ENCODE results near the gene SH2D7.

The SH2D7 gene

DNA sequence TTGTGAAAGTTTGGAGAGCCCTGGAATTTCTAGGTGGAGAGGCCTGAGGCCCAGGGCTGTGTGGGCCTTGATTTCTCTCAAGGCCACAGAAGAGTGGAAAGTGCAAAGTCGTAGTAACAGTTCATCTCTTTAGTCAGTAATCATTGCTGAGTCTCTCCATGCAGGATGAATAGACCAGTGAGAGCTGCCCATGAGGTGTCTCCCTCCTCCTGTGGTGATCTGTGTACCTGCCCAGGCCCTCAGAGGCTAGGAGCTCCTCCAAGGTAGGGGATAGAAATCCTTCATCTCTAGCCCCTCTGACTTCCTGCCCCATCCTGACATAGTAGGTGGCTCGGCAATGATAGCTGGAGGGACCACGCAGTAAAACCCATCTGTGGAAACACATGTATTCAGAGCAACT is 50.0 kb downstream of the SH2D7 start:
- ChIA-PET POLR2A (no interaction called here), CTCF (interaction anchor here (1.9 kb wide), 1 partner anchor 11 kb away, joined by 9 read pairs; the partner anchor contains the start of gene CIB2)
- TF ChIP-seq, protein P1, sequence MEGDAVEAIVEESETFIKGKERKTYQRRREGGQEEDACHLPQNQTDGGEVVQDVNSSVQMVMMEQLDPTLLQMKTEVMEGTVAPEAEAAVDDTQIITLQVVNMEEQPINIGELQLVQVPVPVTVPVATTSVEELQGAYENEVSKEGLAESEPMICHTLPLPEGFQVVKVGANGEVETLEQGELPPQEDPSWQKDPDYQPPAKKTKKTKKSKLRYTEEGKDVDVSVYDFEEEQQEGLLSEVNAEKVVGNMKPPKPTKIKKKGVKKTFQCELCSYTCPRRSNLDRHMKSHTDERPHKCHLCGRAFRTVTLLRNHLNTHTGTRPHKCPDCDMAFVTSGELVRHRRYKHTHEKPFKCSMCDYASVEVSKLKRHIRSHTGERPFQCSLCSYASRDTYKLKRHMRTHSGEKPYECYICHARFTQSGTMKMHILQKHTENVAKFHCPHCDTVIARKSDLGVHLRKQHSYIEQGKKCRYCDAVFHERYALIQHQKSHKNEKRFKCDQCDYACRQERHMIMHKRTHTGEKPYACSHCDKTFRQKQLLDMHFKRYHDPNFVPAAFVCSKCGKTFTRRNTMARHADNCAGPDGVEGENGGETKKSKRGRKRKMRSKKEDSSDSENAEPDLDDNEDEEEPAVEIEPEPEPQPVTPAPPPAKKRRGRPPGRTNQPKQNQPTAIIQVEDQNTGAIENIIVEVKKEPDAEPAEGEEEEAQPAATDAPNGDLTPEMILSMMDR (IDR thresholded peaks at IDR 0.05; ENCODE audit: insufficient read depth, low read length, missing control alignments), result no peak
- H3K4me3 ChIP-seq (ENCODE audit: low read depth, low read length), result no peak overlapping the region
- DNase-seq (ENCODE audit: low read depth, low spot score), result no peak

DNA sequence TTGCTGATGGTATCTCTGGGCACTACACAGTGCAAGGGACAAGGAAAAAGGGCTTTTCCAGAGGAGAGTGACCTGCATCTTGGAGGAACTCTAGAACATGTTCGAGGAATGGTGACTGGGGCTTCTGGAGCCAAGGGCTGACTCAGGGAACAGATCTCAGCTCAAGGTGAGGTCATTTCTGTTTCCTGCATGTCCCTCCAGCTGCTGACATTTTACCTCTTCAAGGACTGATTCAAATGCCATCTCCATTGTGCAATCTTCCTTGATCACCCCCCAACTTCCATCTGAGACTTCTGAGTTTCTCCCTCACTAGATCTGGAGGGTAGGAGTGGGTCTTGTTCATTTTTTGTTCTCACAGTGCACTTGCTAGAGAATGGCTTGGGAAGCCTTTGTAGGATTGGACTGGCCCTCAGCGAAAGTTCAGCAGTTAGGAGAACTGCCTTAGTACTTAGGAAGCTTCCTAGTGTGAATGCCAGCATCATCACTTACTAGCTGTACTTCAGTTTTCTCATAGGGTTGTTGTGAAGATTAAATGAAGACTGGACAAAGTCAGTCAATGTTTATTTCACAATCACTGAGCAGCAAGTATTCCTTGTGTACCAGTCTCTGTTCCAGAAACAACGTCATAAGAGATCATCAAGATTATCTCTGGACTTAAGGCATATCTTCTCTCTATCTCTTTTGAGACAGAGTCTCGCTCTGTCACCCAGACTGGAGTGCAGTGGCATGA is 54.2 kb downstream of the SH2D7 start:
- DNase-seq (ENCODE audit: low read depth, low spot score), result no peak
- TF ChIP-seq, protein P1 (IDR thresholded peaks at IDR 0.05; ENCODE audit: insufficient read depth, low read length, missing control alignments), result no peak
- ChIA-PET POLR2A (no interaction called here), CTCF (interaction anchor here (1.9 kb wide), 1 partner anchor 15 kb away, joined by 7 read pairs; the partner anchor contains the start of gene CIB2)
- H3K4me3 ChIP-seq (ENCODE audit: low read depth, low read length), result no peak overlapping the region

DNA sequence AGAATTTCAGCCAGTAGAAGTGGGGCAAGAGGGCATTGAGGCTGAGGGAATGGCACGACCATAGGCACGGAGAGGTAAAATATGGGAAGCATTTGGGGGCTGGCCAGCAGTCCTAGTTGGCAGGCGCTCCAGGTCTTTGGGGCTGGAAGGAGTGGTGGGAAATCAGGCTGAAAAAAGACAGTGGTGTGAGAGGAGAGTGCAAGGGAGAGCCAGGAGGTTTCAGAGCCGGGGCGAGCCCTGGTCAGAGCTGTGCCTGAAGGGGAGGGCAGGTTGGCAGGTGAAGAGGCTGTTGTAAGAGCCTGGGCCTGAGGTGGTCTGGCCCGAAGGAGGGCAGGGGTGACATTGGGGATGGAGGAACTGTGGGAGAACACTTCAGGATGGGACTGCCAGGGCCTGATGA is 55.2 kb downstream of the SH2D7 start:
- ChIA-PET POLR2A (no interaction called here), CTCF (interaction anchor here (1.2 to 1.9 kb wide), 3 partner anchors 12 to 181 kb away, joined by 4 to 7 read pairs (median 4); partner anchors contain the start of gene CIB2)
- DNase-seq (ENCODE audit: low read depth, low spot score), result no peak
- TF ChIP-seq, protein P1 (IDR thresholded peaks at IDR 0.05; ENCODE audit: insufficient read depth, low read length, missing control alignments), result no peak
- H3K4me3 ChIP-seq (ENCODE audit: low read depth, low read length), result no peak overlapping the region

DNA sequence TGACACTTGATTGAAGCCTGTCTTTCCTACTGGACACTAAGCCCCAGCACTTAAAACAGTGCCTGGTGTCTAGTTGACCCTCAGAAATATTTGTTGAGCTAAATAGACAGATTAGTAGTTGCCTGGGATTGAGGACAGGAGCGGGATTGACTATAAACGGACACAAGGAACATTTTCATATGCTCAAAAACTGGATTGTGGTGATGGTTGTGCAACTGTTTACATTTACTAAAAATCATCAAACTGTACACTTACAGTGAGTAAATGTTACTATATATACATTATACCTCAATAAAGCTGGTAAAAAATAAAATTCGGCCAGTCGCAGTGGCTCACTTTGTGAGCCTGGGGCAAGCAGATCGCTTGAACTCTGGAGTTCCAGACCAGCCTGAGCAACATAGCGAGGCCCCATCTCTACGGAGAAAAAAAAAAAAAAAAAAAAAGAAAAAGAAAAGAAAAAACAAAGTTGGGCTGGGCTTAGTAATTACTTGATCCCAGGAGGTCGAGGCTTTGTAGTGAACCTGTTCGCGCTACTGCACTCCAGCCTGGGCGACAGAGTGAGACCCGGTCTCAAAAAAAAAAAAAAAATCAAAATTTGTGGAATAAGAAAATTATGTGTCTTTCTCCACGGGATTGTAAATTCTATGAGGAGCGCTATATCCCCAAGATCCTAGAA is 56.2 kb downstream of the SH2D7 start:
- POLR2A ChIA-PET, result interaction anchor here (0.7 kb wide), 1 partner anchor 9 kb away, joined by 4 read pairs; no protein-coding TSS in a partner anchor
- TF ChIP-seq, protein P1 (IDR thresholded peaks at IDR 0.05; ENCODE audit: insufficient read depth, low read length, missing control alignments), result no peak
- no peak for DNase-seq (ENCODE audit: low read depth, low spot score)
- peak overlapping the region; percentile 72 for H3K4me3 ChIP-seq (ENCODE audit: low read depth, low read length)
- CTCF ChIA-PET, result interaction anchor here (0.8 to 2.3 kb wide), 8 partner anchors 9 to 190 kb away, joined by 3 to 5 read pairs (median 4); no protein-coding TSS in a partner anchor

DNA sequence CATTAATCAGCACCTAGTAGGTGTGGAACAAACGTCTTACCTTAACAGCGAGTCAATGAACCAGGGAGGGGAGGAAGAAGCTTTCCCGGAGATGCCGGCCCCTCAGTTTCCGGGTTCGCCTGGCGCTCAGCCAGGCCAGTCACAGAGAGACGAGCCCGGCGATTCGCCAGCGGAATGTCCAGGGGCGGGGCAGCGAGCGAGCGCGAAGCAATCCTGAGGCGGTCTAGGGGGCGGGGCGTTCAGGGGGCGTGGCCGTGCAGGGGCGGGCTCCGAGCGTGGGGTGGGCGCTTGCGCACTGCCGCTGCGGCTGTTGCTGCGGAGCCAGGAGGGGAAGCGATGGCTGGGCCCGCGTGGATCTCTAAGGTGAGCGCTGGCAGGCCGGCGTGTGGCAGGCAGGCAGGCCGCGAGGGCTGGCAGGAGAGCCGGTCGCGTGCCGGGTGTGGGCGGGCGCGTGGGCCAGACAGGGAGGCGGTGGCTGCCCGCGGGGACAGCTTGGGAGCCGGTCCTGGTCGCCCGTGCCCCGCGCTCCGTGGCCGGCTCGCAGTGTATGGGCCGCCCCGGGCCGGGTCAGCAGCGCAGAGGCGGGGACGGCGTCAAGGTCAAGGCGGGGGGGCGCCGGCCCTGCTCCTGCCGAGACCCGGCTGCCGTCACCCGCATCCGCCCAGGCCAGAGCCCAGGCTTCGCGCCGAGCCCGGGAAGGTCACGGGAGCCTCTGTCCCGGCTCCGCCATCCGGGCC is 56.9 kb downstream of the SH2D7 start, which contains the start of gene IDH3A:
IDH3A (plus strand) TSS at position 295 of the 737 bp plus-strand sequence; CDS start at position 337, 42 bp downstream.
- ChIA-PET CTCF (interaction anchor here (0.6 to 2.3 kb wide), 10 partner anchors 10 to 272 kb away, joined by 3 to 5 read pairs (median 4); partner anchors contain the start of gene CIB2), POLR2A (interaction anchor here (0.7 kb wide), 1 partner anchor 10 kb away, joined by 4 read pairs; no protein-coding TSS in a partner anchor)
- peak; percentile 41 for DNase-seq (ENCODE audit: low read depth, low spot score)
- TF ChIP-seq, protein P1 (IDR thresholded peaks at IDR 0.05; ENCODE audit: insufficient read depth, low read length, missing control alignments), result no peak
- peak within 1 kb of the TSS; percentile 74 for H3K4me3 ChIP-seq (ENCODE audit: low read depth, low read length)

Data from AG04449 (cell line).